ENCODE measurements around the gene PDYN.

Gene PDYN

DNA sequence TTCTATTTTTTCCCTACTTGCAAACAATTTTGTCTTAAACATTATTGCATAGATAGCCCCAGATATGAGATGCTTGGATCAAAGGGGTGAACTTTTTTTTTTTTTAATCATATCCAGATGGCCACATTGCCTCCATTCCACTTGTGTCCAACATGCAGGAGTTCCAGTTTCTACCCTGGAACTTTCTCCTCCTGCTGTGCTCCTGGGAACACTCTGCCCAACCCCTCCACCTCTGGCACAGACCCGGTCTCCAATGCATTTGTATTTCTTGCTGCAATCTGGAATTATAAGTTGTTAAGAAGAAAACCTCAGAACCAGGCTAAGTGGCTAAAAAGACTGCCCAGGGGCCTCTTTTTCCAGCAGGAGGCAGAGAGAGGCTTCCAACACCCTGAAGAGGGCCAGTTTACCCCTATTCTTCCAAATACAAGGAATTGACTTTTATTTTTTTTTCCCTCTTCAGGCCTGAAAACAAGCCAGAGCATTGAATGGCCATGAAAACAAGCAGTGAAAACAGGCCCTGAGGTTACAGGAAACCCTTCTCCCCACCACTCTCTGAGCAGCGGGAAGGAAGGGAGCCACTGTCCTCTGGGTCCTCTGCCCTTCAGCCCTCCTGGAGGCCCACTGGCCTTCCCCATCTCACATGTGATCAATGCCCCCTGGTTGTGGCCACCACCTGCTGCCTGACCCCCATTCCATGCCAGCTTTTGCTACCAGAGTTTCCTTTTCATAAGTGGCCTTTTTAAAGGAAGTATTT lies 44.3 kb downstream of the PDYN start:
- DNase-seq, result no peak

DNA sequence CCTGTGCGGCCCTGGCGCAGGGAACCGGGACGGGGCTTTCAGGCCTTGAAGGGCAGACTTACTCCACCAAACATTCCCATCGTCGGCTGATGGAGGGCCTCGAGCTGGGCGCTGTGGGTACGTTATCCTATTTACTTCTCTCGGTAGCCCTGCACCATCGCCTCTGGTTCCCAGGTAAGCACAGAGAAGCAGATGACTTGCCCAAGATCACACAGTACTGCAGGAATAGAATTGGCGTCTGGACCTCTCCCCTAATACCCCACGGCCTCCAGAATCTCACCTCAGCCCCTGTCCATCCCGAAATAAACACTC lies 46.4 kb downstream of the PDYN start:
- no peak for DNase-seq

DNA sequence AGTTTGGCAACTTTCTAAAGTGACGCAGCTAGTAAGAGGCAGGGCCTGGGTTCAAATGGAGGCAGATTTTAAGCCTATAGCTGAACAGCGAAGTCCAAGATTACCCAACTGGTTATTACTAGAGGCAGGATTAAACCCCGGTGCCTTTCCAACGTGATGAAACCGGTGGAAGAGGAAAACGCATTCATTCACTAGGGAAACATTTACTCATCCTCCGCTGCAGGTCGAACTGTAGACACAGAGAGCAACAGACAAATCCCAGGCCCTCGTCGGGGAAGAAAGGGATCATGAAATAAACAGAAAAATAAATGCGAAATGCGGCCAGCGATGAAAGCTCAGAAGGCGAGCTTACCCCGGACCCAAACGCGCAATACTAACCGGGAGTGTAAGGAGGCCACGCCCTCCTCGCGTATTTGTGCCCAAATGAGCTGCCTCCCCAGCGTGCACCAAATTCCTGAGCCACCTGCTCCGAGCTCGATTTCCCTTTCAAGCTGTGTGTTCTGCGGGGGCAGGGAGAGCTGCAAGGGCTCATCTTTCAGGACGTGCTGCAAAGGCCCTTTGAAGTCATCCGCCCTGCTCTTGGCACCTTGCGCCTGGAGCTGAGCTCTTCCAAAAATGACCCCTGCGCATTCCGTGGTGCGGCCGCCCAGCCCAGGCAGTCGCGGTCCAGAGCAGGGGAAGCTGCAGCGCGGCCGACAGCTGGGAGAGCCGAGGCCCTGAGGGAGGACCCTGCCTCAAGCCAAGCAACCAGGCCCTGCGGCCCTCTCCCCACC lies 46.9 kb downstream of the PDYN start:
- DNase-seq, result no peak

DNA sequence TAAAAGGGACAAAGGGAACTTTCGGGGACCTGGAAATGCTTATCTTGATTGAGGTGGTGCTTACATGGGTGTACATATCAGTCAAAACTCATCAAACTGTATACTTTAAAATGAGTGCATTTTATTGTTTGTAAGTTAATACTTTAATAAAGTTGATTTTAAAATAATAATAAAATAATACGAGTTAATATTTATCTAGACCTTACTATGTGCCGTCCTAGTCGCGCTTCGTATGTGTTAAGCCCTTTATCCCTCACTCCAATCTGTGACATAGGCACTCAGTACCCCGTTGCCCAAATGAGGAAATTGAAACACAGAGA lies 47.5 kb downstream of the PDYN start:
- DNase-seq, result no peak

DNA sequence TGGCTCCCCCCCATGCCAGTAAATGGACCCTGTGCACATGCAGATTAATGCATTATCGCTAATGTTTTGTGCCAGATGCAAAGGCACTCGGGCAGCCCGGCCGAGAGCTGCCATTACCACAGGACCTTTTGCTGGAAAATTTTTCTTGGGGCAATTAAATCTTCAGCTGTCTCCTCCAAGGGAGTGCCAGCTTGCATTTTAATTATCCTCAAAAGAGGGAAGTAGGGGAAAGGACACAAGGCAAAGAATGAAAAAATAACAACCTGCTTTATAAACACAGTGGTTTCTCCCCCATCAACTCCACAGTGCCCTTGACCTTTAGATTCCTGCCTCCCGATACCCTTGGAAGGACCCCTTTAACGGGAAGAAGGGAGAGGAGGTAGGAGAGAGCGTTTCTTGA lies 48.2 kb downstream of the PDYN start:
- DNase-seq, result no peak

DNA sequence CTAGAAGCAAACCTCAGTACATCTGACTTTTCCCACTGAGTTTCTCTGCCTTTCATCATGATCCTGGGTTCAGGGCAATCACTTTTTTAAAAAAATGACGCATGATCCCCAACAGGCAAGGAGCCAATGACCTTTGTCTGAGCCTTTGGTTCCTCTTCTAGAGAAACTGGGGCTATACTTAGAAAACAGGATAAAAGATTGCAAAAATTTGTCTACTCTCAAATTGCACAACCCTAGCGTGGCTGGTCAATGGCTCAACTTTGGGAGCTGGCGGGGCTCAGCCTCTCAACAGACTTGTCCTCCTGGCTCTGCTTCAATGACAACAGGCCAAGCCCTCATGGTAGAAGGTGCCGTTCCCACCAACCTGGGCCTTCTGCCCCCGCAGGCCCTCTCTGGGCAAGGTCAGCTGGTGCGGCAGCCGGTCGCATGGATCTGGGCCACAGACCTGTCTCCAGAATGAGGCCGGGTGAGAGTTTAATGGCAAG lies 48.7 kb downstream of the PDYN start:
- DNase-seq, result no peak

DNA sequence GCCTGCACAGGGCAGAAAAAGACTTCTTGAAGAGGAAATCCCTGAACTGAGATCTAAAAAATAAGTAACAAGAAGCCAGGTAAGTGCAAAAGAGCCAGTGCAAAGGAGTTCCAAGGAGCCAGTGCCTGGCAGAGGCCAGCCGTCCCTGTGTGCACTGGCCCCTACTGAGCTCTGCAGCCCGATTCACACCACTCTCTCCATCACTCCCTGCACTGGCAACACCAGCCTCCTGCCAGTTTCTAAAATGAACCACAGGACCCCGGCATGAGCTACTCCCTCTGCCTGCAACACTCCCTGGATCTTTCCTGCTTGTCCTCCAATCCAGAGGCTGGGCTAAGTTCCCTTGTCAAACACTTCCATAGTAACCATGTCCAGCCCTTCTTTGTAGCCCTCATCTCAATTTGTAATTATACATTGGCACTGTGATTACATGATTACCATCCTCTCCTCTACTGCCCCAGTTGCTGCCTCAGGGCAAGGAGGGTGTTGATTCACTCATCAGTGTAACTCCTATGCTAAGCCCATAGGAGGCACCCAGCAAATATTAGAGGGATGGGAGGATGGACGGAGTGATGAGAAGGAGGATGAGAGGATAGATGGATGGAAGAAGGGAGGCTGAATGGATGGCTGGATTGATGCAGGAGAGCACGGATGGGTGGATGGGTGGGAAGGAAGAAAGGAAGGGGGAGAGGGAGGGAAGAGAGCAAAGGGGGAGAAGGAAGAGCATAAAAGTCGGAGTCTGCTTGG lies 49.3 kb downstream of the PDYN start:
- DNase-seq, result no peak

DNA sequence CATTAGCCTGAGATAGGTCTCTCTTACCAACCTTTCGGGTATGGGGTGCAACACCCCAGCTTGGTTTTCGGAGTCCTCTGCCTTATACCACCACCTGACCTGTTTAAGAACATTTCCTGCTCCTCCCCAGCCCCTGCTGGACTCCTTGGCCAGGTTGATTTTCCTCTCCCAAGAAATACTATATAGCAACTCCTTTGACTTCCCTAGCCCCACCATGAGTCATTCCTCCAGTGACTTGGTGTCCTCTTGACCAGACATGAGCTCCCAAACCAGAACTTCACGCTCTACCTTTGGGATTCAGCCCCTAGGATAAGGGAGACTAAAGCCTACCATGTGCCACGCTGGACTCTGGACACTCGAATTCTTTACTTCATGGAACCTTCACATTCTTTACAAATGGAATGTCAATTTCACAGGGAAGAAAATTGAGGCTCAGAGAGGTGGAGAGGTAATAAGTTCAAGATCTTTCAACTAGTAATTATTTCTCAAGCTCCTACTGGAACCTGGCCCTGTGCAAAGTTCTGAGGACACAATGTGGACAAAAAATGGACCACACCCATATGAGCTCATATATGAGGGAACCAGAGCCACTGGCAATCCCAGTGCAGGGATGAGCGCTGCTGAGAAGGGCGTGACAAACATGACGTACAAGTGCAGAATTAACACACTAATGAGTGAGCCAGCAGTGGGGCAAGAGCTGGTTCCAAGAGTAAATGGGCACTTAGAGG lies 50.4 kb downstream of the PDYN start:
- DNase-seq, result no peak

DNA sequence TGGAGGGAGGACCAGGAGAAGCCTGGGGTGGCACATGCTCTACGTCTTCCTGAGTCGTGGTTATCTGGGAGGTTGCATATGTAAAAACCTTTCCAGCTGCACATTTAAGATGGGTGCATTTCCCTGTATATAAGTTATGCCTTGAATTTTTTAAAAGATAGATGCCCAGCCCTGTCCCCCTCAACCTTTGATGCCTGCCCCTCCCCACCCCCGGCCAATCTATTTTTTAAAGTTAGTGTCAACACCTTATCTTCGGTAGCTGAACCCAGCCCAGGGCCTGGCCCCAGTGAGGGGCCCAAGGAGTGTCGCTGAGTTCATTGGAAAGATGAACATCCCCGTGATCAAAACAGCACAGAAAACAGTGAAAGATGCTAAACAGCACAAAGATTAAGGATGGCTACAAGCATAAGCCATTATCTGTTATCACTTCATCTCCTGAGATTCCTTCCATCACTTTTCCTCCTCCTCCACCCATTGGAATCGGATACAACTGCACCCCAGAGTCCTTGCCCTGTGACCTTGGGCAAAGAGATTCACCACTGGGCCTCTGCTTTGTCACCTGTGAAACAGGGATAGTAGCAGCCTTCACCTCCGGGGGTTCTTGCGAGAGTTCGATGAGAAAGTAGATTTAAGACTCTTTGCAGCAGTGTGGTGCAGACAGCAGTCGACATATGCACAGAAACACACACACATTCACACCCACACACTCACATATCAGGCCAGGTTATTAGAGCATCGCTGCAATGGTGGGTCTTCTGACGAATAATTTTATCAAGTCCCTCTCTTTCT lies 51.2 kb downstream of the PDYN start:
- DNase-seq, result no peak

DNA sequence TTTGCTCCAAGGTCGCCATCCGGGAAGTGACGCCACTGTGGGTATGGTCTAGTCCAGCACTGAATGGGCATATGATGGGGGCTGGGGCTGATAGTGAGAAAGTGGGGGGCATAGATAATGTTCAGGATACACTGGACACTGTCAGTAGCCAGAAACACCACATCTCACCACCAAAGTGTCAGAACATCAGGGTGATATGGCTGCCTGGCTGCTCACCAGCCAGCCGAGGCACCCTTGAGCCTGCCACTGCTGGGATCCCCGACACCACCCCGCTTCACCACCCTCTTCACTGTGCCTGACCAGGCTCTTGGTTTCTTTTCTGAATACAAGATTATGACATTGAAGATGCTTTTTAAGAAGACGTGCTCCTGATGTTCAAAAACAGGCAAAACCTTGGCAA lies 51.8 kb downstream of the PDYN start:
- no peak for DNase-seq

DNA sequence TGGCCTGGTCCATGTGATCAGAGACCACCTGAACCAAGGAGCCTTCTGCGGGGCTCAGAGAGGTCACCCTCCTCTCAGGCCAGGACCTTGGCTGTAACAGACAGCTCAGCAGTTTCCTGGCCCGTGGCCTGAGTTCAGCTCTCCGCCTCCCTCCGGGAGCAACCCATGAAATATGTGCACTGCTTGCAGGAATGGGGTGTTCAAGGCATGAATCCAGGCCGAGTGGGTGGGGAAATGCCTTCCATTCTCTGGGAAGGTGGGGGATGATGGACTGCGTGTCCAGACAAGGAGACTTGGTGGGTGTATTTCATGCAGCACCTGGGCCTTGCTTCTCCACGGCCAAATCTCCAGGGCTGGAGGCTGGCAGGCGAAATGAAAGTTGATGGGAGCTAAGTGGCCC lies 52.6 kb downstream of the PDYN start:
- DNase-seq, result no peak

DNA sequence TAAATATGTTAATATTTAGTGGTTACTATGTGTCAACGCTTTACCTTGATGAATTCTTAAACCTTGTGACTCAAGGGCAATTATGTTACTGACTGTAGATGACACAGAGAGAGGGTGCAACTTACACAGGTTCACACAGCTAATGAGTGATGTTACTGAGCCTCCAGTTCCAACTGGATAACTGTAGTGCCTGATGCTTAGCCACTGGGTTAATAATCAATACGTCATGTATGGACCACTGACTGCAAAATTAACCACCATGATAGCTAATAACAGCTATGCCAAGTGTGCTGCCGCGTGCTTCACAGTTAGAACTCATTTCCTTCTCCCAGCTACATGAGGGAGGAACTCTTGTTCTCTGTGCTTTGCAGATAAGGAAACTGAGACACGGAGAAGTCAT lies 53.3 kb downstream of the PDYN start:
- DNase-seq, result no peak

DNA sequence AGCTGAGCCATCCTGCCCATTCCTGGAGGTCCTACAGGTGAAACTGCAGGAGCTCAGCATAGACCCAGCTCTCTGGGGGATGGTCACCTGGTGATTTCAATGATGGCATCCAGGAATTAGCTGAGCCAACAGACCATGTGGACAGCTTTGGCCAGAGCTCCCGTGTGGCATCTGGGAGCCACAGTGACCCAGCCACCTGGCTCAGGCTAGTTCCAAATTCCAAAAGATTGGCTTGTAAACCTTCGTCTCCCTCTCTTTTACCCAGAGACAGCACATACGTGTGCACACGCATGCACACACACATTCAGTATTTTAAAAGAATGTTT lies 54.6 kb downstream of the PDYN start:
- no peak for DNase-seq

DNA sequence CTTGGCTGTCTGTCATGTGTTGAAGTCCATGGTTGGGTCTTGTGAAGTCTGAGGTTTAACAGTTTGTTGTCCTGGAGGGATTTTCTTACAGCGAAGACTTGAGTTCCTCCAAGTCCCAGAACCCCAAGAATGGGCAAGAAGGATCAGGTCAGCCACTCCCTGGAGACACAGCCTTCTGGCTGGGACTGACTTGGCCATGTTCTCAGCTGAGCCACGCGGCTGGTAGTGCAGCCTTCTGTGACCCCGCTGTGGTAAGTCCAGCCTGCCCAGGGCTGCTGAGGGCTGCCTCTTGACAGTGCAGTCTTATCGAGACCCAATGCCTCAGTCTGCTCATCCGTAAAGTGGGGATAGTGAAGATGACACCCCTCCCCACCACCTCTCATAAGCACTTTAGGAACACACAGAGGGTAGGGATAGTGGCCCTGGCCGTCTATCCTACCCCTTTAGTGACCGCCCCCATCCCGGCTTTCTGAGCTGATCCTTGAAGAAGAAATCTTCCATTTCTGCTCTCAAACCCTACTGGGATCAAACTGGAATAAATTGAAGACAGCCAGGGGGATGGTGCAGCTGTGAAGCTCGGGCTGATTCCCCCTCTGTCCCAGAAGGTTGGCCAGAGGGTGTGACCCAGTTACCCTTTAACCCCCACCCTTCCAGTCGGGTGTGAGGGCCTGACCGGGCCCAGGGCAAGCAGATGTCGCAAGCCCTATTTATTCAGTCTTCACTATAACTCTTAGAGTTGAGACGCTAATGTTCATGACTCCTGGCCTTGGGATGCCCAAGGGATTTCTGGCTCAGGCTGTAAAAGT lies 55.2 kb downstream of the PDYN start:
- no peak for DNase-seq

DNA sequence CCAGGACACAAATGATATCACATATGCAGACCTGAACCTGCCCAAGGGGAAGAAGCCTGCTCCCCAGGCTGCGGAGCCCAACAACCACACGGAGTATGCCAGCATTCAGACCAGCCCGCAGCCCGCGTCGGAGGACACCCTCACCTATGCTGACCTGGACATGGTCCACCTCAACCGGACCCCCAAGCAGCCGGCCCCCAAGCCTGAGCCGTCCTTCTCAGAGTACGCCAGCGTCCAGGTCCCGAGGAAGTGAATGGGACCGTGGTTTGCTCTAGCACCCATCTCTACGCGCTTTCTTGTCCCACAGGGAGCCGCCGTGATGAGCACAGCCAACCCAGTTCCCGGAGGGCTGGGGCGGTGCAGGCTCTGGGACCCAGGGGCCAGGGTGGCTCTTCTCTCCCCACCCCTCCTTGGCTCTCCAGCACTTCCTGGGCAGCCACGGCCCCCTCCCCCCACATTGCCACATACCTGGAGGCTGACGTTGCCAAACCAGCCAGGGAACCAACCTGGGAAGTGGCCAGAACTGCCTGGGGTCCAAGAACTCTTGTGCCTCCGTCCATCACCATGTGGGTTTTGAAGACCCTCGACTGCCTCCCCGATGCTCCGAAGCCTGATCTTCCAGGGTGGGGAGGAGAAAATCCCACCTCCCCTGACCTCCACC lies 56.4 kb downstream of the PDYN start:
- no peak for DNase-seq

DNA sequence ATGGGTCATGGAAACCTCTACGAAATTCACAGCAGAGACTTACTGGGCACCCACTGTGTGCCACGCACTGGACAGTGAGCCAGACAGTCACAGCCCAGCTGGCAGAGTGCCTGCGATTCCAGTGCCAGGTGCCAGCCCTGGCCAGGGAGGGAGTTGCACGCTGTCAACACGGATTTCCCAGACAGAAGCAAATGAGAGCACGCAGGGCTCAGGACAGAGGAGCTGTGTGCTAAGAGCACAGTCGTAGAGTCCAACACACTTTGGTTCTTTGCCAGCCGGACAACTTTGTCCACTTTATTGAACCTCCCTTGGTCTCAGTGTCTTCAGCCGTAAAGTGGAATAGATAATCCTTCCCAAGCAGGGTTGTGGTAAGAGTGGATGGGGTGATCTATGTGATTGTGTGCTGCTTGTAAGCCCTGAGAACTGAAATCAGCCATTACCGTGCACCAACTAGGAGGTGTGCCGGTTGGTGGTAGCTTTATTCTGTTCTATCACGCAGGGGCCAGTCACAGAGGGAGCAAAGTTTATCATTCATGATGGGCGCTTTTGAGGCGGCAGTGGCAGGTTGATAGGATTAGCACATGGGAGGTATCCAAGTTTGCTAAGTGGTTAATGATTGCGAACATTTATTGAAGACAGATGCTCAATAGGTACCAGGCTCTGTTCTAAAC lies 58.0 kb downstream of the PDYN start:
- no peak for DNase-seq

DNA sequence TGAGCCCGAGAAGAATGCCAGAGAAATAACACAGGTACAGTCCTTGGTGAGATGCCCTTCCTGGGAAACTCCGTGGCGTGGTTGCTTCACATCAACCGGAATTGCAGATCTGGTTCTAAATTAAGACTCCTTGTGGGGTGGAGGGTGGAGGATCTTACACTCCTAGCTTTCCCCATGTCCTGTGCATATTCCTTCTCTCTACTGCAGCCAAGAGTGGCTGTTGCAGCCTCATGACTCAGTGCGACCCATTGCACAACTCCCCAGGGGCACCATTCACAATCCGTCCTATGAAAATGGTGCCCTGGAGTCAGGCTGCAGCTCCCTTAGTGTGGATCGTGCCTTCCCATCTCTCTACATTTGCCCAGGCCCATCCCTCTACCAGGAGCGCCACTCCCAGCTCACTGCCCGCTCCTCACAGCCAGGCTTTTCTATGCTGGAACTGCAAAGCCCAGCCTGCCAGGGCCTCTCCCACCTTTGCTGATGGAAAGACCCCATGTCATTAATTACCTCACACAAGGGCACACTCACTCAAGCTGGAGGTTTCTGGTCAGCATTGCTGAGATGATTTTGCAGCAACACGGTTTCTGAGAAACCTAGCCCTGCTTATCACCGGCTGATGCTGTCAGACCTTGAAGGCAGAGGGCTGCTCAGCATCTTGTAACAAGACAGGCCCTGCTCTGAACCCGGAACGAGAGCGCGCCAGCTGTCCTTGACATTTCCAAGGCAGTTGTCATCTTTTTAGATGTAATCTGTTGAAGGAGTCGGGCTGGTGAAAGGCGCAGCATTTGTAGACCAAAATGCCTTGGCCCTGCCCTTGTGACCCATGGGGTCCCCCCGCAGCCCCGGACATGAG lies 58.9 kb downstream of the PDYN start:
- DNase-seq, result peak; percentile 61

DNA sequence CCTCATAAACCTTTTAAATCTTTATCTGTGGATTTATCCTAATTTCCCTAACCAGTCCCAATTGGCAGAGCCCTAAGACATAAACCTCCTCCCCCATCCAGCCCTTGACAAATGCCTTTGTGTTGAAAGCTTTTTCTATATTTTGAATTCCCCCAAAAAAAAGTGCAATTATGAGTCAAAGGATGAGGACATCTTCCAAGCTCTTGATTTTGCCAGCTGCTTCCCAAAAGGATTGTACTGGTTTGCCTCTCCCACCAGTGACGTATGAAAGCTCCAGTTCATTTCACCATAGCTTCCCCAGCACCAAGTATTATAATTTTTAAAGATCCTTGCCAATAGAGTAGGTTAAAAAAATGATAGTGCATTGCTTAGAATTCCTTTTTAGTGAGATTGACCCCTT lies 59.7 kb downstream of the PDYN start:
- no peak for DNase-seq

DNA sequence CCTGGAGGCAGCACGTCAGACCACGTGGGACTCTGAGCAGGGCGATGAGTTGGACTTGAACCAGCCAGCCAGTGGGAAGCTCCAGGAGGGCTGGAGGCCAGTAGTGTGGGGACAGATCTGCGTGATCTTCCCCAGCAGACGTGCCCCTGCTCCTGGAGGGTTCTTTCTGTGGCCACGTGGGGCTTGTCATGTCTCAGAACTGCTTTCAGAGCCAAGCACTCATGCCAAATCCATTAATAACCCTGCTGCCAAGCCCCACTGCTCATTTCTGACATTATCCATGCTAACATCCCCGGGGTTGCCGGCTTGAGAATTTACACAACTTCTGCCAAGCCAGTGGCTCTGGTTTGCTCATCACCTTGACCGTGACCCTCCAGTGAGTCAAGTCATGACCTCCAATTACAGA lies 60.4 kb downstream of the PDYN start:
- peak; percentile 42 for DNase-seq

DNA sequence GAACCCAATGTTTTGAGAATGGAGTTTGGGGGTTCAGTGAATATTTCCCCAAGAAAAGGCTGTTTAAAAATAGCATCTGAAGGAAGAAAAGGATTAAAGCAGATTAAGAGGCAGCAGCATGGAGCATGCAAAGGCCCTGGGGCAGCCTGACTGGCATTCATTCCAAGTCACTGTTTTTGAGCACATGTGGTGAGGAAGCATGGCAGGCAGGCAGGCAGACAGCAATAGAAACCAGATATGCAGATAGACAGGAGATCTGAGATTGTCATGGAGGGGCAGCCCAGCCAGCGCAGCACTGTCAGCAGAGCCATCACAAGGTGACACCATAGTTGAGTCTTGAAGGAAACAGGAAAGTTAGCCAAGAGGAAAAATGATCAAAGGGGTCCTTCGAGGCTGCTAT lies 60.9 kb downstream of the PDYN start:
- DNase-seq, result no peak
